MCF 10A (cell line): ENCODE measurements around the gene OTP. TPM values are rescaled to one million over a fixed set of nuclear protein-coding genes. Genes with fewer than 3 reads are reported as not detected.

ENCODE experiments used
- BruUV-seq: library from RNA; stranded (reverse); fragments of 400-500 nt; replicated peaks from 2 replicates; lab custom pipeline; 2021; lab: Mats Ljungman, UMichigan
- CTCF ChIA-PET: fragments of 300-600 bp; sonication (Branson Sonifier 250); formaldehyde crosslinking; extraction: SDS; loops from one replicate; lab custom pipeline; 2021; ENCODE audit warnings: antibody characterized with exemption, inconsistent platforms; lab: Yijun Ruan, JAX
- POLR2A ChIA-PET: fragments of 300-600, 350-650 bp; sonication (Branson Sonifier 250); formaldehyde crosslinking; extraction: SDS; loops from one replicate; lab custom pipeline; 2020; ENCODE audit warnings: antibody characterized with exemption, inconsistent platforms; lab: Yijun Ruan, JAX
- DNase-seq: peaks from one replicate; pipeline ENCODE4 v3.0.0-alpha.2; 2018; ENCODE audit not compliant: unreplicated experiment
- H3K27ac Mint-ChIP-seq: one replicate; pipeline ENCODE4 v1.8.0; 2022; ENCODE audit warnings: mild to moderate bottlenecking, low read depth, mixed read lengths; ENCODE audit not compliant: unreplicated experiment
- H3K27me3 Mint-ChIP-seq: one replicate; pipeline ENCODE4 v1.8.0; 2022; ENCODE audit warnings: mixed read lengths; ENCODE audit not compliant: insufficient read depth, unreplicated experiment
- H3K36me3 Mint-ChIP-seq: one replicate; pipeline ENCODE4 v1.8.0; 2022; ENCODE audit warnings: mild to moderate bottlenecking, moderate library complexity, mixed read lengths; ENCODE audit not compliant: insufficient read depth, unreplicated experiment
- H3K4me1 Mint-ChIP-seq: one replicate; pipeline ENCODE4 v1.8.0; 2022; ENCODE audit warnings: mixed read lengths; ENCODE audit not compliant: insufficient read depth, unreplicated experiment
- H3K4me3 Mint-ChIP-seq: one replicate; pipeline ENCODE4 v1.8.0; 2022; ENCODE audit warnings: mild to moderate bottlenecking, moderate library complexity, mixed read lengths; ENCODE audit not compliant: unreplicated experiment
- H3K9me3 Mint-ChIP-seq: one replicate; pipeline ENCODE4 v1.8.0; 2022; ENCODE audit warnings: mixed read lengths; ENCODE audit not compliant: unreplicated experiment
- intact Hi-C: fragments of 100-400 bp; cut with micrococcal nuclease; formaldehyde crosslinking; loops from 2 replicates; pipeline ENCODE4 v1.14.1; 2022
- total RNA-seq: library from RNA; stranded (reverse); gene quantifications from 2 replicates; pipeline ENCODE4 v1.2.3, GENCODE V29; 2022
- TF ChIP-seq, protein P1 (sequence below): fragments of 200-600 bp; IDR thresholded peaks from one replicate; pipeline ENCODE4 v1.8.0; 2022; ENCODE audit warnings: antibody characterized with exemption, mild to moderate bottlenecking; ENCODE audit not compliant: unreplicated experiment

Gene OTP
- total RNA-seq, 1 experiment from 2014 or later, result not detected

GRCh38 chr5:77641963-77642737, 3.6 kb upstream of the OTP start:
- H3K27me3 Mint-ChIP-seq, result peaks cover 91% of the 10 kb centered on the region
- DNase-seq, result no peak
- H3K4me1 Mint-ChIP-seq, result no peaks in the 10 kb centered on the region
- CTCF ChIA-PET, result no interaction called here
- intact Hi-C loops, result no loop called here
- POLR2A ChIA-PET, result no interaction called here
- TF ChIP-seq, protein P1, sequence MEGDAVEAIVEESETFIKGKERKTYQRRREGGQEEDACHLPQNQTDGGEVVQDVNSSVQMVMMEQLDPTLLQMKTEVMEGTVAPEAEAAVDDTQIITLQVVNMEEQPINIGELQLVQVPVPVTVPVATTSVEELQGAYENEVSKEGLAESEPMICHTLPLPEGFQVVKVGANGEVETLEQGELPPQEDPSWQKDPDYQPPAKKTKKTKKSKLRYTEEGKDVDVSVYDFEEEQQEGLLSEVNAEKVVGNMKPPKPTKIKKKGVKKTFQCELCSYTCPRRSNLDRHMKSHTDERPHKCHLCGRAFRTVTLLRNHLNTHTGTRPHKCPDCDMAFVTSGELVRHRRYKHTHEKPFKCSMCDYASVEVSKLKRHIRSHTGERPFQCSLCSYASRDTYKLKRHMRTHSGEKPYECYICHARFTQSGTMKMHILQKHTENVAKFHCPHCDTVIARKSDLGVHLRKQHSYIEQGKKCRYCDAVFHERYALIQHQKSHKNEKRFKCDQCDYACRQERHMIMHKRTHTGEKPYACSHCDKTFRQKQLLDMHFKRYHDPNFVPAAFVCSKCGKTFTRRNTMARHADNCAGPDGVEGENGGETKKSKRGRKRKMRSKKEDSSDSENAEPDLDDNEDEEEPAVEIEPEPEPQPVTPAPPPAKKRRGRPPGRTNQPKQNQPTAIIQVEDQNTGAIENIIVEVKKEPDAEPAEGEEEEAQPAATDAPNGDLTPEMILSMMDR, result no peak
- no peaks in the 10 kb centered on the region for H3K36me3 Mint-ChIP-seq
- H3K4me3 Mint-ChIP-seq, result no peak overlapping the region
- H3K9me3 Mint-ChIP-seq, result no peaks in the 10 kb centered on the region
- no peak overlapping the region for H3K27ac Mint-ChIP-seq
- BruUV-seq, result no TSS peak

GRCh38 chr5:77641397-77641943, 3.0 kb upstream of the OTP start:
- ChIA-PET POLR2A (no interaction called here), CTCF (no interaction called here)
- intact Hi-C loops, result no loop called here
- Mint-ChIP-seq H3K27me3 (peaks cover 90% of the 10 kb centered on the region), H3K4me3 (no peak overlapping the region), H3K9me3 (no peaks in the 10 kb centered on the region), H3K36me3 (no peaks in the 10 kb centered on the region), H3K4me1 (no peaks in the 10 kb centered on the region), H3K27ac (no peak overlapping the region)
- TF ChIP-seq, protein P1, result no peak
- no peak for DNase-seq
- no TSS peak for BruUV-seq

- POLR2A ChIA-PET, result no interaction called here
- CTCF ChIA-PET, result interaction anchor here (0.5 to 0.6 kb wide), 4 partner anchors 8 to 1569 kb away, joined by 3 to 7 read pairs (median 3); no protein-coding TSS in a partner anchor
- no peak for DNase-seq
- Mint-ChIP-seq H3K36me3 (no peaks in the 10 kb centered on the region), H3K4me1 (no peaks in the 10 kb centered on the region), H3K27ac (no peak overlapping the region), H3K27me3 (peaks cover 83% of the 10 kb centered on the region), H3K9me3 (no peaks in the 10 kb centered on the region), H3K4me3 (no peak overlapping the region)
- no TSS peak for BruUV-seq
- TF ChIP-seq, protein P1, result no peak
- intact Hi-C loops, result no loop called here
Measured at GRCh38 chr5:77640589-77641396, 2.3 kb upstream of the OTP start.
